Activated CD4-positive, alpha-beta T cell treated with anti-CD3 and anti-CD28 coated beads for 1 hour (primary cell): ENCODE measurements around the gene CDC45.

Experiments used
- DNase-seq: peaks from one replicate; pipeline ENCODE4 v3.0.0-alpha.2; 2020

The CDC45 gene

DNA sequence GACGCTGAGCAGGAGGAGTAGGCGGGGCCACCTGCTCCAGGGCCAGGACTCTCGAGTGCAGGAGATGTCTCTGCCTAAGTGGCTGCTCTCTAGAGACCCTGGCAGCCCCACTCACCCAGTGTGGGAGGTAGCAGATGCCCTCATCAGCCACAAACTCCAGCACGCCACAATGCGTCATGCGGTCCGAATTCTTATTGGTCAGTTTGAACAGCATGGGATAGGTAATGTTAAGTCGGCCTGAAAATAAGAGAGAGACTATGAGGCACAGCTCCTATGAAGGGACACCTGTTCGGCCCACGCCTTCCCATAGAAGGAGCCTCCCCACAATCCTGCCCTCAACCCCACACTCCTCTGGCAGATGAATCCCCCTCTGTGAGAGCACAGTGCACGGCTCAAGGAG, 8.1 kb upstream of the CDC45 start:
- DNase-seq = no peak

DNA sequence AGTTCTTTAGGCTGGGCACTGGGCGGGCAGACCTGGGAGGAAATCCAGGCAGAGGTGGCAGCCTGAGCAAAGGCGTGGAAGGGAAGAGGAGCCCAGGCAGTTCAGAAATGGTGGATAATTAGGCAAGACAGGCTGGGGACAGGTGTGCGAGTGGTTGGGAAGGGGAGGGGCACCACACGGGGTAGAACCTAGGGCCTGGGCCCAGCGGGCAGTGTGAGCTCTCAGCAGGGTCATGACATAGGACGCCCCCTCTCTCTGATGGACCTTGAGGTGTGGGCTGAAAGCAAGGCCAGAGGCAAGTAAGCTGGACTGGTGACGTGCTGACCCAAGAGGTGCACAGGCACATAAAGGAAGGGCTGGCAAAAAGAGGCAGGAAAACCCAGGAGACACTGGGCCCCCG, 7.5 kb upstream of the CDC45 start:
- no peak for DNase-seq

DNA sequence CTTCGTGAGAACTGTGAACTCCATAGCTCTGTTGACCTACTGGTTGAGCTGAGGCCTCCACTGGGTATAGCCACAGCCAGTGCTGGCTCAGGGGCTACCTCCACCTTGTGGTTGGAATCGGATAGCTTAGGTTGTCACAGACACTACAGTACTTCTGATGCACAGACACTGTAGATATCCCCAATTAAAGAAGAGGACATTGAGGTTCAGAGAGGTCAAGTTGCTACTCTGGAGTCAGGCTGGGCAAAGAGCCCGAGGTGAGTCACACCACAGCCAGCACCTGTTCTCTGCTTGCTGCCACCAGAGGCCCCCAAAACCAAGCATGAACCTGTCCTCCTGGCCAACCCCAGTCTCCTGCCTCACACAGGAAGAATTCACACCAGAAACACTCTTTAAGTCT, 6.1 kb upstream of the CDC45 start:
- DNase-seq = no peak

DNA sequence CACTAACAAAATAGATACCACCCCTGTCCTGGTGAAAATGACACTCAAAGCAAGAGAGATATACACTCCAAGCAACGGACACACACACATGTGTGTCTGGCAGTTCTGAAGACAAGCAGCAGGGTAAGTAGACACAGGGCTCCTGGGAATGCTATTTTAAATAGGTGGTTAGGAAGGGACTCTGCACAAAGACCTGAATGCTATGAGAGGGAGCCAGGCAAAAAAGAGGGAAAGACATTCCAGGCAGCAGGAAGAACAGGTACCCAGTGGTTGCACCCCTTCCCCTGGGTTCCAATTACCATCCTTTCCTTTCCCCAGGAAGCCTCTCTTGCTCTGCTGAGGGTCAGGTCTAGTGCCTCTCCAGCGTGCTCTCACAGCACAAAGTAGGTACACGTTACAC, 3.7 kb upstream of the CDC45 start:
- no peak for DNase-seq

DNA sequence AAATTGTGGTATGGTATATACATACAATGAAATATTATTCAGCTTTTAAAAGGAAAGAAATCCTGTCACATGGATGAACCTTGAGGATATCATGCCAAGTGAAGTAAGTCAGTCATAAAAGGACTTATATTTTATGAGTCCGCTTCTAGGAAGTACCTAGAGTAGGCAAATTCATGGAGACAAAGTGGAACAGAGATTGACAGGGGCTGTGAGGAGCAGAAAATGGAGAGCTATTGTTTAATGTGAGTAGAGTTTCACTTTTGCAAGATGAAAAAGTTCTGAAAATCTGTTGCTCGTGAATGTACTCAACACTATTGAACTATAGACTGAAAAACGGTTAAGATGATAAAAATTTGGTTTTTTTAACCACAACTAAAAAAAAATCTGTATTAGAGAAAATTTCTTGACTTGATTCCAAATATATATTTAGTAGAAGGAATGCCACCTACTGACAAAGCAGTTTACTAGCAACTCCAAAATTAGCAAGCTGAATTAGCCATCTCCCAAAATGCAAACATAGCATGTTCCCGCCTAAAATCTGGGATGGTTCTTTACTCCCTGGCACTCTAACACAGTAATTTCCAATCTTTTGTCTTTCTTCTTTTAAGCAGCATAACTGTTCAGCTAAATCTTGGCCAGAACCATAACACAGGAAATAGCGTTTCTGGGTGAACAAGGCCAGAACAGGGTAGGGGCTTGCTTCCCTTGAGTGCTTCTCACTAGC, 2.2 kb upstream of the CDC45 start:
- no peak for DNase-seq

DNA sequence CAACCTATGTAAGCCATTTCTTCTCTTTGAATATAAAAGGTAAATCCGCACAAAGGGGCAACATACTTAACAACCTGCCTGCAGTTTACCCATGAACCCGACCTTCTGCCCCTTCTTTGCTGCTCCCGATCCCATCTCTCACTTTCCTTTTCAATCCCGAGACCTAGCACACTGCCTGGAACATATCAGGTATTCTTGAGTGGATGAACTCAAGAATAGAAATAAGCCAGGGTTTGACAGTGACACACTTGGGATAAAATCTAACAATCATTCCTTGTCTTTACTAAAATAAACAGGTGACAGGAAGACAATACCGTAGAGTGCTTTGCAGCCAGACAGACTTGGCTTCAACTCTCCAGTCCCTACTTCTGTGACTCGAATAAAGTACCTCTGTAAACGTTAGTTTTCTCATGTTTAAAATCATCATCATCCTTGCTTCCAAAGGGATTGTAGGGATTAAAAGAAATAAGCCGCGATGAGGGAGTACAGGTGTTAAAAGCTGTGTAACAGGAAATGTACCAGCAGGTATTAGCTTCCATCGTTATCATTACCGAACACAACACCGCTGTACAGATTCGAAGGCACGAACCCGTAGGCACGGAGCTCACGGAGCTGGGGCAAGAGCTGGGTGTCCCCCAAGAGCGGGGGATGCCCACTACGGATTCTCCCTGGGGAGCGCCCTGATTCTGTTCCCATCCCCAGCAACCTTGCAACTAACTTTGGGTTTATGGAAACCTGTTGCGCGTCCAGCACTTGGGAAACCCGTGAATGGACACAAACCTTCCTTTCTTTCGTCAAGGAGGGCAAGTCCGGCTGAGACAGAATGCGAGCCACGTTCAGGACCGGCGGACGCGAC, 1.4 kb upstream of the CDC45 start:
- no peak for DNase-seq

DNA sequence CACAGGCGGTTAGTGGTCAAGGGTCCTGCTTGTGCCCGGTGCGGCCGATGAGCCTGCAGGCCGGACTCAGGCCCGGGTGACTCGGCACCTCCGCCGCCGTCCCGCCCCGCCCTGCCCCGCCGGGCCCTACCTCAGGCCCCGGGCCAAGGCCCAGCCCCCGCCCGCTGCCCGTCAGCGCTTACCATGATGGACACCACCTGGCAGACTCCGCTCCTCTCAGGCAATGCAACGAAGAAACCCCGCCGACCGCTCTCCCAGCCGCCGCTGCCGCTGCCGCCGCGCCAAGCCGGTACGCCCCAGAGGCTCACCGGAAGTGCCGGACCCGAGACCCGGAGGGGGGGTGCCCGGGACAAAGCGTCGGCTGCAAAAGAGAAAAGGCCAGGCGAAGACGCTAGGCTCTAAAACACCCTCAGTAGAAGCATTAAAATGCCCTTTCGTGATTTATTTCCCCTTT, 792 bp upstream of the CDC45 start, which contains the start of gene UFD1:
Gene UFD1 (minus strand): TSS at position 293 of the 454 bp plus-strand sequence. CDS start 108 bp downstream, at position 185.
- peak; percentile 65 for DNase-seq

DNA sequence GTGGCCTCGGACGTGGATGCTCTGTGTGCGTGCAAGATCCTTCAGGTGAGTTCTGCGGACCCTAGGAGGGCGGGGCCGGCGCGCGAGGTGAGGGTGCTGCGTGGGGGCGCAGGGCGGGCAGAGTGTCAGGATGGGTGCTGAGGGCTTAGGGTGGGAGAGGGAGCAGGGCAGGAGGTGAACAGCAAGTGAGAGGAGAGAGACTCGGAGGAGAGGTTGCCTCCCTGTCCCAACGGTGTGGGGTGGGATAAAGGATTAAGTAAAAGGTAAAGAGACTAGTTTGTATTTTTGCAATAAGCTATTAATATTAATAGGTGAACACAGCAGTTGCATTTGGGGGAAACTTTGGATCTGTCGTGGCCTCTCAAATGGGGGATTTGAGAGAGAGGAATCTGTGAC, 451 bp downstream of the CDC45 start:
- no peak for DNase-seq

DNA sequence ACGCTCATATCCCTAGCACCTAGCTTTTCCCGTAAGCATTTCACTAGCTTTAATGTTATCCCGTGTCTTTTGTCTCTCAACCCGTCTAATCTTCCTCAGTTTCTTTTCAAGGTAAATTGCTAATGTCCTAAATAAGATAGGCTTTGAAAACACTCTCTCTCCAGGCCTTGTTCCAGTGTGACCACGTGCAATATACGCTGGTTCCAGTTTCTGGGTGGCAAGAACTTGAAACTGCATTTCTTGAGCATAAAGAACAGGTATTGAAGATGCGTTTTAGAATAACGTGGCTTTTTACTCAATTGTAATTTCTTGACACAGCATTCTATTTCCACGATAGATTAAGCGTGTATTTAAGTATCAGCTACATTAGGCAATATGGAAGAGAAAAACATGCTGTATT, 1.1 kb downstream of the CDC45 start:
- DNase-seq = no peak

DNA sequence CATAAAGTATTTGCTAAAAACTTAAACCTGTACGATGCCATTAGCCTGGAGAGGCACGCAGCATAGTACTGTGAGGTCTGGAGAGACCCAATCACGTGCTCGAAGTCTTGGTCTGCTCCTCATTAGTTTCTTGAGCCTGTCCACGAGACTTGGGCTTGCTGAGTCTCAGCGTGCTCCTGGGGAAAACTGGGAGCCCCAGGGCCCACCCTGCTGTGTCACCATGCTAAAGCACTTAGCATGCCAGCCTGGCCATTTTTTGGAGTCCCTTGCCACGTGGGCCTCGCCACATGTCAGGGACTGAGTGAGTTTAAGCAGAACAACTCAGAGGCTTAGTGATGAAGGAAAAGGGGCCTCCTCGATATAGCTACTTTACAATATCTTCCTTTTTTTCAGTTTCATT, 2.6 kb downstream of the CDC45 start:
- DNase-seq = no peak

DNA sequence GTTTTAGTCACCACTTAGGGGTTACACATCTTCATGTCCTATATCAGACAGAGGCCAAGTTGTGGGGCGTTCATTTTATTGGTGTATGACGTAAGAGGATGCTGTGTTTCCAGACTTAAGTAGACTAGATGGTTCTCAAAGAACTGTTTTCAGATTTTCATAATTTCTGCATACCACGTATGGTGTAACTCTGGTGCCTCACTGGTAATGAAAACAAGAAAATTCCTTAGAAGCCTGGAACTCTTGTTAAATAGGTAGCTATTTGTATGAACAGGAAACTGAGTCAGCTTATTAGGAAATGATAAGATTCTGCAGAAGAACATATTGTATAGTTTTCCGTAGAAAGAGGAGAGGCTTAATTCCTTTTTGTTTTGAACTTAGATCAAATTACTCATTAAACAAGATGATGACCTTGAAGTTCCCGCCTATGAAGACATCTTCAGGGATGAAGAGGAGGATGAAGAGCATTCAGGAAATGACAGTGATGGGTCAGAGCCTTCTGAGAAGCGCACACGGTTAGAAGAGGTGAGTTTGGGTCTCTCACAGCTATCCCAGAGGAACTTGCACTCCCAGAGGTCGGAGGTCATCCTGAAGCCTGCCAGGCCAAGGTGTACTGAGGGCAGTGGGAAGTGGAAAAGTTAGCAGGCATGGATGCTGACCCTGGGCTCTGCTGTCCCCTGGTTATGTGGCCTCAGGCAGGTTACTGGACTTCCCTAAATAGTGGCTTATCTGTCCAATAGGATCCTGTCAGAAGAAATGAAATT, 3.9 kb downstream of the CDC45 start:
- DNase-seq = no peak

DNA sequence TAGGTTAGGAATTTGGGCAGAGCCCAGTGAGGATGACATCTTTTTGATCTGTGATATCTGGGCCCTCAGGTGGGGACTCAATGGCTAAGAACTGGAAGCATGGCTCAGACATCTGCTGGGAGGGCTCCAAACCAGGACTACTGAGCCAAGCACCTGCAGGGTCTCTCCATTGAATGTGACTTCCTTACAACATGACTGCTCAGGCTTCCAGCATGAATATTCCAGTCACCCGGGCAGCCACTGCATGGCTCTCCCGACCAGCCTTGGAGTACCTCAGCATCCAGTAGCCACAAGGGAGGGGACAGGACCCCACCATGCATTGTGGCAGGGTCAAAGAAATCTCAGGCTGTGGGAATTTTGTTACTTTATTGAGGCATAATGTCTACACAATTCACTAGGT, 8.6 kb downstream of the CDC45 start:
- DNase-seq = no peak

DNA sequence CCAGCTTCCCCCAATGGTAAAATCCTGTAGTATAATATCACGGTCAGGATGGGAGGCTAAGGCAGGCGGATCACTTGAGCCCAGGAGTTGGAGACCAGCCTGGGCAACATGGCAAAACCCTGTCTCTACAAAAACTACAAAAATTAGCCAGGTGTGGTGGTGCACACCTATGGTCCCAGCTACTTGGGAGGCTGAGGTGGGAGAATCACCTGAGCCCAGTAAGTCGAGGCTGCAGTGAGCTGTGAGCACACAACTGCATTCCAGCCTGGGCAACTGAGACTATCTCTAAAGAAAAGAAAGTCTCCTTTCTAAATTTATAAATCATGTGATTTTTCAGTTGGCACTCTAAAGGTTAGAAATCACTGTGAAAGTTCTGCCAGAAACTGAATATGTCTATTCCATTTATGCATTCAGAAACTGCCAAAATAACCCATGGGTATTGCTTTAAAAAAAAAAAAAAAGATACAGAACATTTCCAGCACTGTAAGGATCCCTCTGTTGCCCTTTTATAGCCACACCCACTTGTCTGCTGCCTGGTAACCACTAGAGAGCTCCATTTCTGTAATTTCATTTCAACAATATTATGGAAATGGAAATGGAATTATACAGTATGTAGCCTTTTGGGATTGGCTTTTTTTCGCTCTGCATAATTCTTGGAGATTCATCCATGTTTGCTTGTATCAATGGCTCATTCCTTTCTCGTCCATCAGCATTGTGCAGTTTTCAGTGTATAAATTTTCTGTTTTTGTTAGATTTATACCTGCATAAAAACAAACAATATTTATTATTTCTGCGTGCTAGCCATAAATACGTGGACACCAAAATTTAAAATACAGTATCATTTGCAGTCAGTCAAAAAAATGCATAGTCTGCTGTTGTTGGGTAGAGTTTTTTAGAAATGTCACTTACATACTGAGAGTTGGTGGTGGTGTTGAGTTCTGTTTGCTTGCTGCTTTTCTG, 9.4 kb downstream of the CDC45 start:
- no peak for DNase-seq

DNA sequence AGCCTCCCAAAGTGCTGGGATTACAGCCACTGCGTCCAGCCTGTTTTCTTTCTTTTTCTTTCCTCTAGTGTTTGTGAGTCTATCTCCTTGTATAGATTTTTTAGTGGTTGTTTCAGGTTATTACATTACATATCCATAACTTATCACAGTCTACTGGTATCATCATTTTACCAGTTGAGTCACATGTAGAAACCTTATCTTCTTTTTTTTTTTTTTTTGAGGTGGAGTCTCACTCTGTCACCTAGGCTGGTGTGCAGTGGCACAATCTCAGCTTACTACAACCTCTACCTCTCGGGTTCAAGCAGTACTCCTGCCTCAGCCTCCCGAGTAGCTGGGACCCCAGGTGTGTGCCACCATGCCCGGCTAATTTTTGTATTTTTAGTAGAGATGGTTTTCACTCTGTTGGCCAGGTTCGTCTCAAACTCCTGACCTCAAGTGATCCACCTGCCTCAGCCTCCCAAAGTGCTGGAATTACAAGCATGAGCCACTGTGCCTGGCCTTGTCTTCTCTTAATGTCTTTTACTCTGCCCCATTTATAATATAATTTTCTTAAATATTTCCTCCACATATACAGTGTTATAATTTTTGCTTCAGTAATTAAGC, 11.0 kb downstream of the CDC45 start:
- no peak for DNase-seq

DNA sequence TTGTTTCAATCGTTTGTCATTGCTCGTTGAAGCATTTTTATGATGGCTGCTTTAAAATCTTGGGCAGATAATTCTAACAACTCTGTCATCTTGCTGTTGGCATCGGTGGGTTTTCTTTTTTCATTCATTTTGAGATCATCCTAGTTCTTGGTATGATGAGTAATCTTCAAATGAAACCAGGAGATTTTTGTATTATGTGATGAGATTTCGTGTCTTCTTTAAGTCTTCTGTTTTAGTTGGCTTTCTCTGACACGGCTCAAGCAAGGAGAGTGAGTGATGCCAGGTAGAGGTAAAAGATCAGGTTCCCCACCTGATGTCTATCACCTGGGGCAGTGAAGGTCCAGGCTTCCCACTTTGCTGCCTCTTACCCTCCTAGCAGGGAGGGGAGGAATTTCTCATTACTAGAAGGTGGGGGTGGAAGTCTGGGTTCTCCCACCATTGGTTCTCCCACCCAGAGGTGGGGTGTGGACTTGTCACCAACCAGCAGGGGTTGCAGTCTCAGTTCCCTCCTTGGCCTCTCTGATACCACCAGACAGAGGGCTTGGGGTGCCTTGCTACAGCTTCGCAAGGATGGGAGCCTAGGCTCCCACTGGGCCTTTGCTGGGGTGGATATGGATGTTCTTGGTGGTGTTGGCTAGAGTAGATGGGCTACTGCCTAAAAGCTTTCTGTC, 12.9 kb downstream of the CDC45 start:
- no peak for DNase-seq

DNA sequence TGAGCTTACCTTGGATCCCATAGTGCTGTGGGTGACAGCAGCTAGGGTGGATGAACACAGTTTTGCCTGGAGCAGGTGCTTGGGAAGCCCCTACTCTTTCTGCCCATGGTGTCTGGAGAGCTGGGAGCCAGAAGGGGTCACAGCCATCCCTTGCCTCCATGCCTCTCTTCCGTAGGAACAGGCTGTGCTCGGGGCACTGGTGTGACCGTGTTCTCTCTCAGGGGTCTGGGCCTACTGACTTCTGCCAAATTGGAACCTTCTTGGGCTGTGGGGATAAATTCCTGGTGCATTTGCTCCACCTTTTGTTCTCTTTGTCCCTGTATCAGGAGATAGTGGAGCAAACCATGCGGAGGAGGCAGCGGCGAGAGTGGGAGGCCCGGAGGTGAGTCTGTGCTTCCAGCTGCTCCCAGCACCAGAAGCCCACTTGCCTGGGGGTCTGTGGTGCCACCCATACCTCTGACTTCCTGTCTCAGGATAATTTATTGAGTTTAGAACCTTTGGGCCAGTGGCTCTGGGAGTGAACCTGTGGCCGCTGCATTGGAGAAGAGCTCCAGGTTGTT, 14.4 kb downstream of the CDC45 start:
- DNase-seq = no peak

DNA sequence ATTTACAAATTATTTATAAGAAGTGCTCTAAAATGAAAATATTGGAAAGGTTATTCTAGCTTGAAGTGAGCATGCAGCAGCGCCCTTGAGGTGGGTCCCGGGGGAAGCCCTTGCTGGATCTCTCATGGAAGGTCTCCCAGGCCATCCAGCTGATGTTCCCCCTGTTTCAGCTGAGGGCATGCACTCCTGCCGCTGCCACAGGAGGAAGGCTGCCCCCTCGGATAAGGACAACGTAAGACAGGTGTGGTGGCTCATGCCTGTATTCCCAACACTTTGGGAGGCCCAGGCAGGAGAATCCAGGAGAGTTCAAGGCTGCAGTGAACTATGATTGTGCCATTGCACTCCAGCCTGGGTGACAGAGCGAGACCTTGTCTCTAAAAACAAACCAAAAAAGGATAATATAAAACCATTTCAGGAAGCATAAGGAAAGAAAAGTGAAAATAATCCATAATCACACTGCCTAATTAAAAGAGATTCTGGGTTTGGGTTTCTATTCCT, 15.0 kb downstream of the CDC45 start:
- no peak for DNase-seq

DNA sequence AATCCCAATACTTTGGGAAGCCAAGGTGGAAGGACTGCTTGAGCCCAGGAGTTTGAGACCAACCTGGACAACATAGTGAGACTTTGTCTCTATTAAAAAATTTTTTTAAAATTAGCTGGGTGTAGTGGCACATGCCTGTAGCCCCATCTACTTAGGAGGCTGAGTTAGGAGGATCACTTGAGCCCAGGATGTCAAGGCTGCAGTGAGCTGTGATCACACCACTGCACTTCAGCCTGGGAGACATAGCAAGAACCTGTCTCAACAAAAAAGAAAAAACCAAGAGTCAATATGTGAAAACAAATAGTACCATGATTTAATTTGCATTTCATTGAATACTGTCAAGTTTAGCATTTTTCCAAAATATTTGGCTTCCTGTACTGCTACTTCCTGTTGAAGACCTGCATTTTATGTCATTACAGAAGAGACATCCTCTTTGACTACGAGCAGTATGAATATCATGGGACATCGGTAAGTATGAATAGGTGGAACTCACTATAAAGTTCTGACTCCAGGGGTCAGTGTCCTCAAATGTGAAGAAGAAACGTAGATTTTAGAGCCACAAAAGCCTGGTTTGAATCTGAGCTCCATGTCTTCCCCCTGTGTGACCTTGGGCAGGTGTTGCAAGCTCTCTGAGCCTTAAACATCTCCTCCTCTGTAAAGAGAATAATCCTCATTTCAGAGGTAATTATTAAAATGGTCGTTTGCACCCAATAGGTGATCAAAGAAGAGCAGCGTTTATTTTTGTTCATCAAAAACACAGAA, 16.0 kb downstream of the CDC45 start:
- DNase-seq = no peak

DNA sequence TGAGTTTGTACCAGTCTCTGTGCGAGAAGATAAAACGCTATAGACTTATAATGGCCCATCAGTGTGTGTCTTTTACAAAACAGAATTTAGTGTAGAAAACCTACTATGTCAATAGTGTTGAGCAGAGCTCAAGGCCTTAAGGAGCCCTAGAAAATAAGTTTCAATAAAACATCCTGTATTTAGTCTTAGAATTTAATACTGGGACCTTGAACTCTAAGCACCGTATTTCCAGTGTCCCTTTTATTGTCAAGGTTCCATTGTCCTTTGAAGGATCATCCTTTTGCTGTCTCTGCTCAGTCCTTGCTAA, 16.6 kb downstream of the CDC45 start:
- DNase-seq = no peak

DNA sequence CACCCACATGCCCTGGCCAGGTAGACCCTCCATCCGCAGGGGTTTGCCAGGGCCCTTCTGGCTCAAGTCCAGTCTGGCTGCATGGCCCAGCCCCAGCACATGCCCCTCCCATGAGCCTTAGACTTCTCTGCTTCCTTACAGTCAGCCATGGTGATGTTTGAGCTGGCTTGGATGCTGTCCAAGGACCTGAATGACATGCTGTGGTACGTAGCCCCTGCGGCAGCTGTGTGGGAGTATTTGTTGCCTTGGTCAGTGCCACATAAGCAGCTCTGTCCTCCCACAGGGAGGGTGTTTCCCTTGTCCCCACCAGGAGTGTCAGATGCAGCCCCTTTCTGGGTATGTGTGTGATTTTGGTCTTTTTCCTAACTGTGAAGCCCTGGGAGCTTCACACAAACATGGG, 17.5 kb downstream of the CDC45 start:
- DNase-seq = no peak
